Uterus (tissue), 4 donors: ENCODE data around the gene TCEANC. TPM values are rescaled to one million over a fixed set of nuclear protein-coding genes. Genes with fewer than 3 reads are reported as not detected.
"Not testable (repeated sequence)": the region's sequence is repeated elsewhere in the genome, so short reads cannot be mapped to it uniquely, and the experiment has no call there.

Experiments used
- DNase-seq, 2 donors: peaks; one replicate each; pipeline ENCODE4 v3.0.0-alpha.2; 2019 to 2020
- H3K27ac ChIP-seq, 2 donors: fragments of 200-600 bp; sonication (generic); 1 replicate in 1 of 2; 2 replicates in 1 of 2; pipeline ENCODE4 v1.5.1; 2016 to 2018
- H3K27me3 ChIP-seq, 2 donors: fragments of 200-600 bp; sonication (generic); one replicate each; pipeline ENCODE4 v1.5.1; 2018 to 2019; ENCODE audit warnings: control low read depth in 1 of 2
- H3K36me3 ChIP-seq, 2 donors: fragments of 200-600 bp; sonication (generic); one replicate each; pipeline ENCODE4 v1.5.1; 2019; ENCODE audit warnings: control low read depth in 1 of 2
- H3K4me1 ChIP-seq, 2 donors: fragments of 200-600 bp; sonication (generic); one replicate each; pipeline ENCODE4 v1.5.1; 2018 to 2019; ENCODE audit warnings: control low read depth in 1 of 2
- H3K4me3 ChIP-seq, 2 donors: fragments of 200-600 bp; sonication (generic); 1 replicate in 1 of 2; 2 replicates in 1 of 2; pipeline ENCODE4 v1.5.1; 2018 to 2019; ENCODE audit warnings: mild to moderate bottlenecking in 1 of 2
- H3K9me3 ChIP-seq, 2 donors: fragments of 200-600 bp; sonication (generic); one replicate each; pipeline ENCODE4 v1.5.1; 2019; ENCODE audit warnings: control low read depth in 1 of 2
- CTCF ChIP-seq, 4 experiments: fragments of 200-600 bp in 2 of 4; fragments of 450-650 bp in 2 of 4; sonication (generic) in 2 of 4; IDR thresholded peaks; one replicate each; pipeline ENCODE4 v1.5.1; 2016 to 2019; ENCODE audit warnings: antibody characterized with exemption in 4 of 4, mild to moderate bottlenecking in 2 of 4, moderate library complexity in 1 of 4
- POLR2A ChIP-seq, 2 donors: fragments of 450-650 bp; IDR thresholded peaks; one replicate each; pipeline ENCODE4 v1.6.1; 2016; ENCODE audit warnings: antibody characterized with exemption in 2 of 2, mild to moderate bottlenecking in 1 of 2, moderate library complexity in 1 of 2
- intact Hi-C: fragments of 100-400 bp; cut with DNase I; formaldehyde crosslinking; loops from one replicate; pipeline ENCODE4 v1.15.1; 2023; ENCODE audit warnings: low total_unique reads
- total RNA-seq, 4 donors: library from RNA; depleted of rRNA in 3 of 4; stranded (reverse); fragments of >200 nt in 3 of 4; gene quantifications; one replicate each; pipeline versions ENCODE4 v1.1.0 to v1.2.4, GENCODE V29; 2014 to 2023
- donor health status: DM: yes; HTN: yes; CAD: no.

Gene TCEANC
- total RNA-seq, 4 donors from 2014 or later, result 1.5 to 9.2 (median 5.7) TPM

GRCh38 chrX:13638826-13639225 lies 14.1 kb upstream of the TCEANC start:
- H3K9me3 ChIP-seq, result no peaks in the 10 kb centered on the region
- TF ChIP-seq CTCF (IDR thresholded peaks at IDR 0.05) (no peak), POLR2A (IDR thresholded peaks at IDR 0.05) (no peak)
- no peak overlapping the region for H3K4me3 ChIP-seq
- no peaks in the 10 kb centered on the region for H3K4me1 ChIP-seq
- H3K27me3 ChIP-seq, result no peaks in the 10 kb centered on the region
- no peaks in the 10 kb centered on the region for H3K36me3 ChIP-seq
- intact Hi-C loops, result no loop called here
- no peak overlapping the region for H3K27ac ChIP-seq
- DNase-seq, result no peak

- H3K4me1 ChIP-seq, H3K36me3 ChIP-seq, intact Hi-C loops, H3K27ac ChIP-seq, DNase-seq, H3K9me3 ChIP-seq, H3K4me3 ChIP-seq, H3K27me3 ChIP-seq: not testable (repeated sequence)
Observed at GRCh38 chrX:13641684-13642083, 11.3 kb upstream of the TCEANC start.

GRCh38 chrX:13645464-13646153 lies 7.3 kb upstream of the TCEANC start:
- DNase-seq, result no peak
- H3K27me3 ChIP-seq, result no peaks in the 10 kb centered on the region
- no peaks in the 10 kb centered on the region for H3K9me3 ChIP-seq
- intact Hi-C loops, result no loop called here
- H3K27ac ChIP-seq, result no peak overlapping the region
- H3K36me3 ChIP-seq, result no peaks in the 10 kb centered on the region
- H3K4me3 ChIP-seq, result no peak overlapping the region
- TF ChIP-seq CTCF (IDR thresholded peaks at IDR 0.05) (no peak), POLR2A (IDR thresholded peaks at IDR 0.05) (no peak)
- H3K4me1 ChIP-seq, result no peaks in the 10 kb centered on the region

GRCh38 chrX:13646154-13646549 lies 6.8 kb upstream of the TCEANC start:
- H3K27me3 ChIP-seq, result no peaks in the 10 kb centered on the region
- H3K36me3 ChIP-seq, result no peaks in the 10 kb centered on the region
- H3K9me3 ChIP-seq, result no peaks in the 10 kb centered on the region
- TF ChIP-seq POLR2A (IDR thresholded peaks at IDR 0.05) (no peak), CTCF (IDR thresholded peaks at IDR 0.05) (peak; percentile 39 to 58 (median 43))
- intact Hi-C loops, result no loop called here
- peak; percentile 55 to 62 for DNase-seq
- no peak overlapping the region for H3K27ac ChIP-seq
- H3K4me1 ChIP-seq, result no peaks in the 10 kb centered on the region
- H3K4me3 ChIP-seq, result no peak overlapping the region

GRCh38 chrX:13647709-13648212 lies 5.2 kb upstream of the TCEANC start:
- H3K36me3 ChIP-seq, result no peaks in the 10 kb centered on the region
- intact Hi-C loops, result no loop called here
- no peaks in the 10 kb centered on the region for H3K9me3 ChIP-seq
- H3K4me1 ChIP-seq, result no peaks in the 10 kb centered on the region
- no peaks in the 10 kb centered on the region for H3K27me3 ChIP-seq
- TF ChIP-seq POLR2A (IDR thresholded peaks at IDR 0.05), result no peak
- no peak for TF ChIP-seq CTCF (IDR thresholded peaks at IDR 0.05)
- peak overlapping the region; percentile 28 for H3K27ac ChIP-seq
- DNase-seq, result peak; percentile 67 to 76
- no peak overlapping the region for H3K4me3 ChIP-seq

GRCh38 chrX:13648336-13648735 lies 4.6 kb upstream of the TCEANC start:
- DNase-seq, H3K4me3 ChIP-seq, intact Hi-C loops: not testable (repeated sequence)

More at GRCh38 chrX:13648336-13648735, 4.6 kb upstream of the TCEANC start:
- H3K4me1 ChIP-seq, H3K36me3 ChIP-seq, H3K27me3 ChIP-seq, H3K9me3 ChIP-seq: not testable (repeated sequence)
- H3K27ac ChIP-seq, result peak overlapping the region in 1 of 2 donors; percentile 28
